ENCODE data around the gene FAM78A.

DNA sequence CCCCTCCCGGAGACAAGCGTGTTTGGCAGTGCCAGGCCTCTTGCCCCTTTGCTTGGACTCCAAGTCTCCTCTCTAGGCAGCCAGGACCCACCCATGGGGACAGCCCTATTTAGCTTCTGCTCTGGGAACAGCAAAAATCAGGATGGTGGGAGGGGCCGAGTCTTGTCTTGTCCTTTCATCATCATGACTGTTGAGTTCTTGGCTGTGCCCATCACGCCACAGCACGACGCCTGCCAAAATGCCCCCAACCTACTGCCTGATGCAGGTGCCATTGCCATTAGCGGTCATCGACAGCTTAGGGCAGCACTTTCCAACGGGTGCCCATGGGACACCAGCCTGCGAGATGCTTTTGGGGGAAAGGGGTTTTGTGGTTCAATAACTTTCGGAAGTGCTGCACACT, 32.1 kb upstream of the FAM78A start:
- TF ChIP-seq EZH2 (IDR thresholded peaks at IDR 0.05; ENCODE audit: low read depth), result no peak
- TF ChIP-seq, protein P1, sequence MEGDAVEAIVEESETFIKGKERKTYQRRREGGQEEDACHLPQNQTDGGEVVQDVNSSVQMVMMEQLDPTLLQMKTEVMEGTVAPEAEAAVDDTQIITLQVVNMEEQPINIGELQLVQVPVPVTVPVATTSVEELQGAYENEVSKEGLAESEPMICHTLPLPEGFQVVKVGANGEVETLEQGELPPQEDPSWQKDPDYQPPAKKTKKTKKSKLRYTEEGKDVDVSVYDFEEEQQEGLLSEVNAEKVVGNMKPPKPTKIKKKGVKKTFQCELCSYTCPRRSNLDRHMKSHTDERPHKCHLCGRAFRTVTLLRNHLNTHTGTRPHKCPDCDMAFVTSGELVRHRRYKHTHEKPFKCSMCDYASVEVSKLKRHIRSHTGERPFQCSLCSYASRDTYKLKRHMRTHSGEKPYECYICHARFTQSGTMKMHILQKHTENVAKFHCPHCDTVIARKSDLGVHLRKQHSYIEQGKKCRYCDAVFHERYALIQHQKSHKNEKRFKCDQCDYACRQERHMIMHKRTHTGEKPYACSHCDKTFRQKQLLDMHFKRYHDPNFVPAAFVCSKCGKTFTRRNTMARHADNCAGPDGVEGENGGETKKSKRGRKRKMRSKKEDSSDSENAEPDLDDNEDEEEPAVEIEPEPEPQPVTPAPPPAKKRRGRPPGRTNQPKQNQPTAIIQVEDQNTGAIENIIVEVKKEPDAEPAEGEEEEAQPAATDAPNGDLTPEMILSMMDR (conservative IDR thresholded peaks at IDR 0.05), result no peak

Data from PC-9 (cell line).